T1000 (cell line): ENCODE results near the gene MGAT3.

Source experiments
- DNase-seq: peaks from one replicate; lab custom pipeline; 2025; ENCODE audit warnings: mixed read lengths; lab: John Stamatoyannopoulos, UW

Gene MGAT3

GRCh38 chr22:39529487-39529851, 72.7 kb downstream of the MGAT3 start:
- DNase-seq: no peak

GRCh38 chr22:39530116-39530515, 73.3 kb downstream of the MGAT3 start:
- DNase-seq: no peak

GRCh38 chr22:39530692-39531331, 74.0 kb downstream of the MGAT3 start:
- no peak for DNase-seq

GRCh38 chr22:39532215-39533073, 75.6 kb downstream of the MGAT3 start, which contains the start of gene RPS19BP1:
Gene RPS19BP1, minus strand, starts transcription at chr22:39532748. Its CDS starts 10 bp downstream, at chr22:39532738.
- DNase-seq: peak; percentile 98

- no peak for DNase-seq
Measured at GRCh38 chr22:39534092-39534506, 77.3 kb downstream of the MGAT3 start.

- peak; percentile 73 for DNase-seq
Measured at GRCh38 chr22:39534591-39535356, 78.0 kb downstream of the MGAT3 start.

GRCh38 chr22:39535357-39535725, 78.5 kb downstream of the MGAT3 start:
- no peak for DNase-seq

GRCh38 chr22:39535831-39536449, 79.1 kb downstream of the MGAT3 start:
- no peak for DNase-seq

- no peak for DNase-seq
Measured at GRCh38 chr22:39536711-39537110, 79.9 kb downstream of the MGAT3 start.

- DNase-seq: no peak
Measured at GRCh38 chr22:39537975-39538374, 81.2 kb downstream of the MGAT3 start.
